ENCODE data around the gene PHLDB3.

Gene PHLDB3

DNA sequence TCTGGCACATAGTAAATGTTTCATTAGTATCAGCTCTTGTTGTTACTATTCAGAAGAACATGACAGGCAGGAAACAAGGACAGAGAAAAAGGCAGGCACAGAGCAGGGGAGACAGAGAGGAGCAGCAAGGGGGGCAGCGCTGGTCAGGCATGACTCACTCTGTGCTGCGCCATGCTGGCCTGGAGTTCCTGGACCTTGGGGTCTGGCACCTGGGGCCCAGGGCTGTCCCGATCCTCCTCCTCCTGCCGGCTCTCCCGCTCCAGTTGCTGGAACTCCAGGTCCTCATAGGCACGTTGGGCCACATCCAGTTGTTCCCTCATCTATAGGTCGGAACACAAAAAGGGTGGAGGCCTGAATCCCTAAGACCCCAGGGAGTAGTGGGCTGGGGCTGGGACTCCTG, 7.6 kb downstream of the PHLDB3 start:
- no peak for DNase-seq

DNA sequence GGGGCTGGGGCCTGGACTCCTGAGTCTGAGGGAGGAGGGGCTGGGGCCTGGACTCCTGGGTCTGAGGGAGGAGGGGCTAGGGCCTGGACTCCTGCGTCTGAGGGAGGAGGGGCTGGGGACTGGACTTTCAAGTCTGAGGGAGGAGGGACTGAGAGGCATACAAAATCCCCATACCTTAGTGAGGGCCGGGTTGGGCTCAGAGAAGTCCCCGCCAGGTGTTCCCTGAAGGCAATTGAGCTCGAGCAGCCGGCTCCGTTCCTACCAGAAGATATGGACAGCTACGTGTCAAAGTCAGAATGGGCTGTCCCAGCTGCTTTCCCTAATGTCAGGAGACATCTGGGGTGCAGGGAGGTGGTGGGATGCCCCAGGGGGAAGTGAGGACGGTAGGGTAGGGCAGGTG, 9.5 kb downstream of the PHLDB3 start:
- no peak for DNase-seq

DNA sequence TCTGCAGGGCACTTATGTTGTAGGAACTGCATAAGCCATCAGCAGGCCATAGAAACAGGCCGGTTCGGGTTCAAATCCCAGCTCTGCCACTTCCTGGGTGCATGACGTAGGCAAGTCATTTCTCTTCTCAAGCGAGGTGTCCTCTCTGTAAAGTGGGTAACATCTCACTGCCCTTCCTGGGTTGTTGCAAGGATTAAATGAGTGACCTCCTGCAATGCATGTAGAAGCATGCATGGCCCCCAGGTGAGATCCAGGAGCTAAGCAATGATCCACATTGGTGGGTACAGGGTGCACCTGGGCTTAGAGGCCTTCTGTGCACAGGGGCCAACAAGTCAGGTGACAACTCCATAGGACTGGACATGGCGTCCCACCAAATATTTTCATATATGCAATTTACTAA, 13.8 kb downstream of the PHLDB3 start:
- no peak for DNase-seq

DNA sequence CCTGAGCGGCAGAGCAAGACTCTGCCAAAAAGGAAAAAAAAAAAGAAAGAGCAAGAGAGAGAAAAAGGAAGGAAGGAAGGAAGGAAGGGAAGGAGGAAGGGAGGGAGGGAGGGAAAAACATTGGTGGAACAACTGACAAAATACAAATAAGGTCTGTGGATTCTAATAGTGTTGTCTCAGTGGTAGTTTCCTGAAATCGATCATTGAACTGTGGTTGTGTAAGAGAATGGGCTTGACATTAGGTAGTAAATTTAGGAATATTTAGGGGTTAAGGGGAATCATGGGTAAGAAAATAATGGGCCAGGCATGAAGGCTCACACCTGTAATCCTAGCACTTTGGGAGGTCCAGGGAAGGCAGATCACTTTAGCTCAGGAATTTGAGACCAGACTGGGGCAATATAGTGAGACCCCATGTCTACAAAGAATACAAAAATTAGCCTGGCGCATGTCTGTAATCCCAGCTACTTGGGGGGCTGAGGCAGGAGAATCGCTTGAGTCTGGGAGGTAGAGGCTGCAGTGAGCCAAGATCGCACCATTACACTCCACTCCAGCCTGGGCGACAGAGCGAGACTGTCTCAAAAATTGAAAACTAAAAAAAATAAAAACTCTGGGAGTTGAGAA, 14.5 kb downstream of the PHLDB3 start:
- no peak for DNase-seq

DNA sequence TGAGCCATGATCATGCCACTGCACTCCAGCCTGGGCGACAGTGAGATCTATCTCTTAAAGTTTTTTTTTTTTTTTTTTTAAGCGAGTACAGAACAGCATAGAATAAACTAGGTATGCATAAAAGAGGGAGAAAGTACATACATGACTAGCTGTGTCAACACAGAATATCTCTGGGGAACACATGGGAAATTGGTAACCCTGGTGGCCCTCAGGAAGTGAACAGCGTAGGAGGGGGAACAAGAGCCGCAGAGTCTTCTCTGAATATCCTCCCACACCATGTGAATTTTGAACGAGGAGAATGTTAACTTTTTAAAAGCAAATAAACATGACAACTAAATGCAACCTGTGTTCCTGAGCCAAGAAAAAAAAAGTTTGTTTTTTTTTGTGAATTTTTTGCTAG, 15.2 kb downstream of the PHLDB3 start:
- no peak for DNase-seq

DNA sequence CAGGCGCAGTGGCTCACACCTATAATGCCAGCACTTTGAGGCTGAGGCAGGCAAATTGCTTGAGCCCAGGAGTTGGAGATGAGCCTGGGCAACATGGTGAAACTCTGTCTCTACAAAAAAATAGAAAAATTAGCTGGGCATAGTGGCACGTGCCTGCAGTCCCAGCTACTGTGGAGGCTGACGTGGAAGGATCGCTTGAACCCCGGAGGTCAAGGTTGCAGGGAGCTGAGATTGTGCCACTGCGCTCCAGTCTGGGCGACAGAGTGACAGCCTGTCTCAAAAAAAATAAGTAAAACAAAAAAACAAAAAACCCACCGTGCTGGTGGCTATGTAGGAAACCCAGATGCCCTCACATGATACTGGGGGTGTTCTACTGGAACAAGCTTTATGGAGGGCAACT, 16.4 kb downstream of the PHLDB3 start:
- no peak for DNase-seq

DNA sequence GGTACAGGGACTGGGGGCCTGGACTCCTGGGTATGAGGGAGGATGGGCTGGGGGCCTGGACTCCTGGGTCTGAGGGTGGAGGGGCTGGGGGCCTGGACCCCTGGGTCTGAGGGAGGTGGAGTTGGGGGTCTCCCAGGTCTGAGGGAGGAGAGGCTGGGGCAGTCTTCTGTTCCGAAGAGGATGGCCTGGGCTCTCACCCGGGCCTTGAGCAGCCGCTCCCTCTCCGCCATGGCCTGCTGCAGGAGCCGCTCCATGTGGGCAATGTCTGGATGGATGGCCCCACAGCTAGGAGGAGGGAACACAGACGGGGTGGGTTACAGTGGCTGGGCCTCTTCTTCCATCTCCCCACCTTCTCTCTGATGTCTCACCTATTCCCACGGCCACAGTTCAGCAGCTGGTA, 18.1 kb downstream of the PHLDB3 start:
- no peak for DNase-seq

DNA sequence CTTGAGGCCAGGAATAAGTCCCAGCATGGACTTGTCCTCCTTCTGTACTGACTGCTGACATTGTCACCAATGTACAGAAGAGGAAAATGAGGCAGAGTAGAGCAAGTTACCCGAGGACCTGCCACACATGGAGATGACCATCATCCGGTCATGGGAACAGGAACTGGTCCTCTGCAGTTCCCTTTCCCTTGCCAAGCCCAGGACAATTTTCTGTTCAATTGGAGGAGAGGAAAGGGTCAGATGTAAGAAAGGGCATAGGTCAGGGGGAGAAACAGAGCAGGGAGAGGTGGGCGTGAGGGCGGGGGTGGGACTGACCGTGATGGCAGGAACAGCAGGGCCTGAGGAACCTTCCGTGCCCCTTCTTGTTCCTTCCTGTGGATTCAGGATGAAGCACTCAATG, 18.6 kb downstream of the PHLDB3 start:
- DNase-seq, result no peak

DNA sequence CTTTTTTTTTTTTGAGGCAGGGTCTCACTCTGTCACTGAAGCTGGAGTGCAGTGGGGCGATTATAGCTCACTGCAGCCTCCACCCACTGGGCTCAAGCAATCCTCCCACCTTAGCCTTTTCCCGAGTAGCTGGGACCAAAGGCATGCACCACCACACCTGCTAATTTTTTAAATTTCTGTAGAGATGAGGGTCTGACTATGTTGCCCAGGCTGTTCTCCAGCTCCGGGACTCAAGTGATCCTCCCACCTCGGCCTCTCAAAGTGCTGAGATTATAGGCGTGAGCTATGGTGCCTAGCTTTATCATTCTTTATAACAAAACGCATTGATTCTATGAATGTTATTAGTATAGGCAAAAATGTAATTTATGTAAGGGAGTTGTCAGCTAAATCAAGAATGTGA, 21.3 kb downstream of the PHLDB3 start:
- DNase-seq, result no peak

DNA sequence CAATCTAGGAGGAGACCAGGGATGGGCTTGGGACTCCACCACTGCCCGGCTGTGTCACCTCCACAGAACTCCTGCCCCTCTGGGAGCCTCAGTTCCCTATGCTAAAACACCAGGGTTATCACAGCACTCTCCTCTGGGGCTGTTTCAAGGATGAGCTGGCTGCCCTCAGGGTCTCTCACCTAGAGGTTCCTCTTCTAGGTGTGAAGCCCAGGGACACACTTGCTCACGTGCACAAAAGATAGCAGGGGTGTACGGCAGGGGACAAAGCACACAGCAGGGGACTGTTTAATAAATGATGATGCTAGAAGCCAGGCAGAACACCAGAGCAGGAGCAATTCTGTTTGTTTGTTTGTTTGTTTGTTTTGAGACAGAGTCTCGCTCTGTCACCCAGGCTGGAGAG, 22.4 kb downstream of the PHLDB3 start:
- DNase-seq, result no peak

DNA sequence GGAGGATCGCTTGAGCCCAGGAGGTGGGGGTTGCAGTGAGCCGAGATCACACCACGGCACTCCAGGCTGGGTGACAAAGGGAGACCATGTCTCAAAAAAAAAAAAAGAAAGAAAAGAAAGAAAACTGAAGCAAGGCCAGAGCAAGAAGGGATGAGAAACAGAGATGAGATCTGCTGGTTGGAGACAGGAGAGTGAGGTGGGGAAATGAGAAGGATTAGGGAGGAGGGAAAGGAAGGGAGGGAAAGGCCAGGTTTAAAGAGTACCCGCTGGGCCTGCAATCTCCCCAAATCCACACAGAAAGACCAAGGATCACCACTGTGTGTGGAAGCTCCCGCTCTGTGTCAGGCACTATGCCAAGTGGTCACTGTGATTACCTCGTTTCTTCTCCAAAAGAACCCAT, 22.8 kb downstream of the PHLDB3 start:
- DNase-seq, result no peak

DNA sequence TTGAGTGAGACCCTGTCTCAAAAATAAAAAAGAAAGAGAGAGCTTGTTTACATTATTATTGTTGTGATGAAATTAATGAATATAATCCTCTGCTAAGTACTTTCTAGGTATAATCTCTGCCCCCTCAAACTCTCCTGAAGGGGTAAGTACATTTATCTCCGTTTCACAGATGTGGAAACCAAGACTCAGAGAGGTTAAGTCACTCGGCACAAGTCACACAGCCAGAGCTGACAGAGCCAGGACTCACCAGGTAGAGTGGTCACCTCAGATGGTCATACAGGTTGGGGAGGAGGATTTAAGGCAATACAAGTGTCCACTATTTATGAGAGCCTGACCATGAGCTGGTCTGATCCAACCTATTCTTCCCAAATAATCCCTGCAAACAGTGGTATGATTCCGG, 24.0 kb downstream of the PHLDB3 start:
- DNase-seq, result no peak

DNA sequence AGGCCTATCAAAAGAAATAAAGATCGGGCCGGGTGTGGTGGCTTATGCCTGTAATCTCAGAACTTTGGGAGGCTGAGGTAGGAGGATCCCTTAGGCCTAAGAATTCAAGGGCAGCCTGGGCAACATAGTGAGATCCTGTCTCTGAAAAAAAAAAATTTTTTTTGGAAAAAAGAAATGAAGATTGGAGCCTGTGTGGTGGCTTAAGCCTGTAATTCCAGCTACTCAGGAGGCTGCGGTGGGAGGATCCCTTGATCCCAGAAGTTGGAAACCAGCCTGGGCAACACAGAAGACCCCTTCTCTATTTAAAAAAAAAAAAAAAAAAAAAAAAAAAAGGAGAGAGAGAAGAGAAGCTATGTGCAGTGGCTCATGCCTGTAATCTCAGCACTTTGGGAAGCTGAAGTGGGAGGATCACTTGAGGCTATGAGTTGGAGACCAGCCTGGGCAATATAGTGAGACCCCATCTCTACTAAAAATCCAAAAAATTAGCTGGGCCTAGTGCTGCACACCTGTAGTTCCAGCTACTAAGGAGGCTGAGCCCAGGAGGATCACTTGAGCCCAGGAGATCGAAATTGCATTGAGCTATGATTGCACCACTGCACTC, 24.5 kb downstream of the PHLDB3 start:
- no peak for DNase-seq

DNA sequence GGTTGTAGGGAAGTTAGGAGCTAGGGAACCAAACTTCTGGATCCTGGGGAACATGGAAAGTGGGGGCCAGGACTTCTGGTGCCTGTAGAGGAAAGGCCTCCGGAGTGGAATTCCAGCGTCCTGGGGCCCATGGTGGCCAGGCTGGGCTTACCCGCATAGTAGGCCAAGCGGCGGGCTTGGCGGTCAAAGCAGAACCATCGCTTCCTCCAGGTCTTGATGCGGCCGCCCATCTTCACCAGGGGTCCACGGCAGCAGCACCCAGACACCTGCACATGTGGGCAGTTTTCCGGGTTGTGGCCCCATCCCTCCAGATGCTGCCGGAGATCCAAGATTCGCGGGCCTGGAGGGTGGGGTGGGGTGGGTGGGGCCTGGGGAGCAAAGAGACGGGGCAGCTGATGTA, 25.3 kb downstream of the PHLDB3 start:
- no peak for DNase-seq

DNA sequence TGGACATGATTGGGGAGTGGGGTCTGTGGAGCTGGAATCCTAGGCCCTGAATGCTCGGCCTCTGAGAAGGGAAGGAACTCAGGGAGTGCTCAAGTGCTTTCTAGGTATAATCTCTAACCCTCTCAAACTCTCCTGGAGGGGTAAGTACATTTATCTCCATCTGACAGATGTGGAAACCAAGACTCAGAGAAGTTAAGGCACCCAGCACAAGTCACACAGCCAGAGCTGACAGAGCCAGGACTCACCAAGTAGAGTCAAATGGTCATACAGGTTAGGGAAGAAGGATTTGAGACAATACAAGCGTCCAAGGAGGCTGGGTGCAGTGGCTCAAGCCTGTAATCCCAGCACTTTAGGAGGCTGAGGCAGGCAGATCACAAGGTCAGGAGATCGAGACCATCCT, 26.2 kb downstream of the PHLDB3 start:
- DNase-seq, result no peak

DNA sequence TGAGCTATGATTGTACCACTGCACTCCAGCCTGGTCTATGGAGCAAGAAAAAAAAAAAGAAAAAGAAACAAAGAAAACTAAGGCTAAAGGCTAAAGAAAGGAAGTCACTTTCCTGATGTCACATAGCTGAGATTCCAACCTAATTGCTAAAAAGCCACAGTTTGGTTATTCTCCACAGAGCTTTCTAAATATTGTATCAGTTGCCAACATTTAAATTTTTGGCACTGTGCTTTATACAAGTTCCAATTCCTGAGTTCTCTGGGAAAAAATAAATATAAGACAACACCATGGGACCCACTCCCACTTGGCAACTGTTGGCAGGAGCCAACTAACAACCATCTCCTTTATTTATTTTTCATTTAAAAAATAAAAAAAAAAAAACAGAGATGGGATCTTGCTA, 27.9 kb downstream of the PHLDB3 start:
- no peak for DNase-seq

DNA sequence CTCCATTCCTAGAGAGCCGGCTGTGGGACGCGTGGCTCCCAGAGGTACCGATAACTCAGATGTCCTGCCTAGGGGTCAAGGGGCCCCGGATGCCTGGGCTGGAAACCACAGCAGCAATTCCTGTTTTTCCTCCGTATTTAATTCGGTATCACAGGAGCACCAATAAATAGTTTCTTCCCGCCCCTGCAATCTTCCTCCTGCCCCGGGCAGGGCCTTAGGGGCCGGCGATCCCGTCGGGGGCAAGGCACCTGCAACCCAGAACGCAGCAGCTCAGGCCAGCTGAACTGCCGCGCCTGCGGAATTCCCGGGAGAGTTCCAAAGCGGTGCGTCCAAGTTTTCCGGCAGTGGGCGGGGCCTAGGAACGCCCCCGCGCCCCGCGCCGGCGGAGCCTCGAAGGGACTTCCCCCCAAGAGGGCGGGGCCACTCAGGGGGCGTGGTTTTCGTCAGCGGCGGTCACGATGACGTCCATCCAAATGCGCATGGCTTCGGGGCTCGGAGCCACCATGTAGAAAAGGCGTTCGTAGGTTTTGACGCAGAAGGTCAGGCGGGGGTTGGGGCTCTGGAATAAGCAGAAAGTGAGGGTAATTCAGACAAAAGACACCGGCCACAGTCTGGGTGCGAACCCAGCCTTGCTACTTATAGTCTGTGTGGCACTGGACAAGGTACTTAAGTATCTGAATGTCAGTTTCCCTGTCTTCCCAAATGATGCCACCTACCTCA, 29.4 kb downstream of the PHLDB3 start:
- no peak for DNase-seq

DNA sequence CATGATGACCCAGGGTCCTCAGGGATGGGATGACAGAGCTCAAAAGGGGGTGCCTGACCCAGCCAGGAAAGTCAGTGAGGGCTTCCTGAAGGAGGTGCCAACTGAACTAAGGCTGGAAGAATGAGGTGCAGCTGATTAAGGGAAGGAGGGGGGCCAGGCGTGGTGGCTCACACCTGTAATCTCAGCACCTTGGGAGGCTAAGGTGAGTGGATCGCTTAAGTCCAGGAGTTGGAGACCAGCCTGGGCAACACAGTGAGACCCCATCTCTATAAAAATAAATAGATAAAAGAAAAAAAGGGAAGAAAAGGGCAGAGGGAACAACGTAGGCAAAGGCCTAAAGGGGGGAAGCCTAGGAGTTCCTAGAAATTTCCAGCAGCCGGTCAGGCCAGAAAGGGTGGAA, 30.1 kb downstream of the PHLDB3 start:
- DNase-seq, result no peak

DNA sequence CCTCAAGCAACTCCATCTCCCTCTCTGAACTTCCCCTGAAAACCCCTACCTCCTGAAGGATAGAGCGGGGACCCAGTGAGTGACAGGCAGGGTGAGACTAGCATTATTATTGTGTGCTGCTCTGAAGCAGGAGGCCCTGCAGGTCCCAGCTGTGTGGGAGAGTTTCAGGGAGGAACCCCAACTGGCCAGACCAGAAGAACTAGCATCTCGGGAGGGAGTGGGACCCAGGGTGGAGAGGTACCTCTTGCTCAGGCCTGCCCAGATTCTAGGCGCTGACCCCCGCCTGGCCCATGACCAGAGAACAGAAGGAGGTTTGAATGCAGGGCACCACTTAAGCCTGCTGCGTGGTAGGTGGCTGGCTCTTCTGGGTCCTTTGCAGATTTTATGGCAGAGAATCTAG, 33.5 kb downstream of the PHLDB3 start:
- DNase-seq, result no peak

DNA sequence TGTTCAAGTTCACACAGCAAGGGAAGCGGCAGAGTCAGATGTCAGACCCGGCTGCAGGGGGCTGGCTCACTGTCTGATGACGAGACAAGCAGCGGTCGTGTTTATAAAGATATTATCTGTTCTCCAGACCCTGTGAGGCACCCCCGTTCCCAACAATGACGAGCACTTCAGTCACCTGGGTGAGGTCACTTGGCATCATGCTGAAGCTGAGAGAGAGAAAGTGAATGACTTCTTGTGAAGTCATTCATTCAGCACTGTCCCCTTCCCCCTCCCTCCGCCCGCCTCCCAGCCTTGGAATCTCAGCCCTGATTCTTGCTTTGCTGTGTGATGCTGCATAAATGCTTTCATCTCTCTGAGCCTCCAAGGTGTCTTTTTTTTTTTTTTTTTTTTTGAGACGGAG, 34.3 kb downstream of the PHLDB3 start:
- DNase-seq, result no peak

DNA sequence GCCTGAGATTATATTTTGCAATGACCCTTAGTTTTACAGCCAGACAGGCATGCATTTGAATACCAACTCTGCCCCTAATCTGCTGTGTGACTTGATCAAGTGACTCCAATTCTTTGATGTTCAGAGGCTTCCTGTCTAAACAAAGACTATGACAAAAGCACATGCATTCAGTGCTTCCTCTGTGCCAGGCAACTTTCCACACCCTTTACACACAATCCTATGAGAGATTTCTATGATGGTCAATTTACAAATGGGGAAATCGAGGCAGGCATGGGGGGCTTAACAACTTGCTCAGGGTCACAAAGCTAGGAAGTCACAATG, 35.4 kb downstream of the PHLDB3 start:
- no peak for DNase-seq

DNA sequence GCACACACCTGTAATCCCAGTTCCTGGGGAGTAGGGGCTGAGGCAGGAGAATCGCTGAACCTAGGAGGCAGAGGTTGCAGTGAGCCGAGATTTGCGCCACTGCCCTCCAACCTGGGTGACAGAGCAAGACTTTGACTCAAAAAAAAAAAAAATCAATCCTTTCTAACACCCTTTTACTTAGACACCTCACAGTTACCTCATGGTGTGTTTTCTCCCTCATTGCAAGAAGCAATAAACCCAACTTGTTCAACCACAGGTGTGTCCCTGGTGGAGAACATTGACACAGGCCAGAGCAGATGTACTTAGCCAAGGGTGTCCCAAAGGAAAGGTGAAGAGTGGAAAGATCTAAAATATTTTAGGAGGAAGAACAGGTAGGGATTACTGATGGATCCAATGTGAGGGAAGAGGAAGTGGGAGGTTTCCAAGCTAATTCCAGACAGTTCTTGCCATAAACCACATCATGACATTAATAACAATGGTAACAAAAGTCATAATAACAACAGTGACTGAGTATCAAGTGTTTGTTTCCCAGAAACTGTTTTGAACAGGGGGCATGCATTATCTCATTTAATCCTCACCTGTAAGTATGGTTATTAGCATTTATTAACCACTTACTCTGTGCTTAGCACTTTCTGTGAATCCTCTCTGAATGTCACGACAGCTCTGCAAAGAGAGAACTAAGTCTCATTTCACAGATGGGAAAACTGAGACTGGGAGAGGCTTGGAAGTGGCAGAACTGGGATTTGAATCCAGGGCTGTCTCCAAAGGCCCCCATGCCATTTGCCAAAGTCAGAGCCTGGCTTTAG, 36.0 kb downstream of the PHLDB3 start:
- DNase-seq, result no peak

DNA sequence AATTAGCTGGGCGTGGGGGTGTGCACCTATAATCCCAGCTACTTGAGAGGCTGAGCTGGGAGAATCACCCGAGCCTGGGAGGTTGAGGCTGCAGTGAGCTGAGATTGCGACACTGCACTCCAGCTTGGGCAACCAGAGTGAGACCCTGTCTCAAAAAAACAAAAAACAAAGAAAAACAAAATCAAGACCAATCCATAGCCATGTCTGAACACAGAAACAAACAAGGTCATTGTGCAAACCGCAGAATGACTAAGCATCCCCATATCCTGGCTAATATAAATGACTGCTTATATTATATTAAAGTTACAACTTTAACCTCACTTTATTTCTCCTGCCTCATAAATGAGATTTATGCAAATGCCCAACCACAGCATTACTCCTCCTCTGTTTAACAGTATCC, 36.8 kb downstream of the PHLDB3 start:
- peak; percentile 30 to 43 for DNase-seq

DNA sequence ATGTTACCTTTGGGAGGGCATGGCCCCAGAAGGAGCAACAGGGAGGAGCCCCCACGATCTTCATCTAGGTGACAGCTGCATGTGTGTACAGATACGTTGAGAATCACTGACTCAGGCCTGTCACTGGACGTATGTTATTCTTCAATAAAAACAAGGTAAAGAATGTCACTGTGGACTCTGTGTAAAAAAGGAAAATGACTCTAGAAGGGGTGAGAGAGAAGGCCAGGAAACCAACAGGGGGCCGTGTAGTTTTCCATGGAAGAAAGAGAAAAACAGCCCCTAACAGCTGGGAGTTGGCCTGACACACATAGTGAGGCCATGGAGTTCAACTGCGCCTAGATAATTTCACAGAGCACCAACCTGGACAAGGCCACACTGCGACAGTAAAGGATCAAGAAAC, 37.3 kb downstream of the PHLDB3 start:
- no peak for DNase-seq

Data from AML-193 (cell line).